HG03139 (cell line): ENCODE results near the gene FAS.

Source experiments
- ATAC-seq: cut with Tn5 transposase; IDR thresholded peaks from one replicate; pipeline ENCODE4 v1.9.1; 2021; ENCODE audit not compliant: unreplicated experiment

Gene FAS

GRCh38 chr10:88971221-88972061 is 19.2 kb upstream of the FAS start:
- no peak for ATAC-seq

- no peak for ATAC-seq
Observed at GRCh38 chr10:88974012-88974411, 16.6 kb upstream of the FAS start.

- no peak for ATAC-seq
Observed at GRCh38 chr10:88974446-88975376, 15.9 kb upstream of the FAS start.

GRCh38 chr10:88975377-88975720 is 15.2 kb upstream of the FAS start:
- no peak for ATAC-seq

GRCh38 chr10:88978463-88978862 is 12.1 kb upstream of the FAS start:
- no peak for ATAC-seq

- ATAC-seq: no peak
Observed at GRCh38 chr10:88979153-88979562, 11.4 kb upstream of the FAS start.

- no peak for ATAC-seq
Observed at GRCh38 chr10:88979603-88980002, 11.0 kb upstream of the FAS start.

GRCh38 chr10:88980247-88980646 is 10.4 kb upstream of the FAS start:
- no peak for ATAC-seq

- no peak for ATAC-seq
Observed at GRCh38 chr10:88980800-88981199, 9.8 kb upstream of the FAS start.

- no peak for ATAC-seq
Observed at GRCh38 chr10:88981435-88981834, 9.2 kb upstream of the FAS start.

- no peak for ATAC-seq
Observed at GRCh38 chr10:88982366-88982765, 8.2 kb upstream of the FAS start.

GRCh38 chr10:88983206-88983605 is 7.4 kb upstream of the FAS start:
- ATAC-seq: no peak

GRCh38 chr10:88983939-88984338 is 6.7 kb upstream of the FAS start:
- ATAC-seq: no peak

GRCh38 chr10:88984525-88984924 is 6.1 kb upstream of the FAS start:
- no peak for ATAC-seq

- ATAC-seq: no peak
Observed at GRCh38 chr10:88986549-88987242, 3.9 kb upstream of the FAS start.

GRCh38 chr10:88987243-88987725 is 3.3 kb upstream of the FAS start:
- ATAC-seq: no peak

- no peak for ATAC-seq
Observed at GRCh38 chr10:88987840-88988239, 2.8 kb upstream of the FAS start.

- no peak for ATAC-seq
Observed at GRCh38 chr10:88989423-88989822, 1.2 kb upstream of the FAS start.

GRCh38 chr10:88989824-88990383 is 694 bp upstream of the FAS start:
- peak; percentile 20 for ATAC-seq

- ATAC-seq: no peak
Observed at GRCh38 chr10:88991161-88991898, 732 bp downstream of the FAS start.
